ENCODE measurements around the gene PAX6. TPM values are rescaled to one million over a fixed set of nuclear protein-coding genes. Genes with fewer than 3 reads are reported as not detected.

The PAX6 gene
- total RNA-seq, 1 experiment from 2014 or later: 22.4 TPM

DNA sequence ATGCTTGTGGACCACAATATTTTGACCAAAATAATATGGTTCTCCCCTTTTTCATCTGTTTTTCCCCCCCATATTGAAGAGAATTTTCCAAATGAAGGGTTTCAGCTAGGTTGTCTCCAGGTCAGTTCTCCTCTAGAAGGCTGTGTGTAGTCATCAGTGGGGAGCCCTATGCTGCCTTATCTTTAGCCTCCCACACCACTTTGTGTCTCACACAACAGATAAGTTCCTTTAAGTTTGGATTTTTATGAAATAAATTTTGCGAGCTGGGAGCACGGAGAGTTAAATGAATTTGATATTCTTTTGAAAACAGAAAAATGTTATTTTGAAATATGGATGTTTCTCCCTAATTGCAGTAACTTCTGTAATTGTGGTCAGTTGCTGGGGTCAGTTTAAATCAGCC, 28.9 kb downstream of the PAX6 start:
- Histone ChIP-seq H3K36me3 (ENCODE audit: insufficient read depth, low read length, poor library complexity, severe bottlenecking) (no peaks in the 10 kb centered on the region), H3K9me3 (ENCODE audit: low read depth, low read length, poor library complexity, severe bottlenecking) (no peaks in the 10 kb centered on the region), H3K27ac (ENCODE audit: low read depth, low read length, poor library complexity, severe bottlenecking) (no peak overlapping the region), H3K4me1 (ENCODE audit: insufficient read depth, low read length, poor library complexity, severe bottlenecking) (no peaks in the 10 kb centered on the region), H3K4me3 (ENCODE audit: low read depth, low read length, poor library complexity, severe bottlenecking) (no peak overlapping the region), H3K27me3 (replicated peaks; ENCODE audit: insufficient read depth, low read depth, low read length, poor library complexity) (no peaks in the 10 kb centered on the region)
- POLR2A ChIA-PET (ENCODE audit: low non-redundant PET): interaction anchor here (0.6 kb wide), 1 partner anchor 246 kb away, joined by 3 read pairs; no protein-coding TSS in a partner anchor
- no peak for TF ChIP-seq EZH2 (IDR thresholded peaks at IDR 0.05; ENCODE audit: borderline replicate concordance, low read depth, low read length, poor library complexity, severe bottlenecking)
- TF ChIP-seq, protein P1, sequence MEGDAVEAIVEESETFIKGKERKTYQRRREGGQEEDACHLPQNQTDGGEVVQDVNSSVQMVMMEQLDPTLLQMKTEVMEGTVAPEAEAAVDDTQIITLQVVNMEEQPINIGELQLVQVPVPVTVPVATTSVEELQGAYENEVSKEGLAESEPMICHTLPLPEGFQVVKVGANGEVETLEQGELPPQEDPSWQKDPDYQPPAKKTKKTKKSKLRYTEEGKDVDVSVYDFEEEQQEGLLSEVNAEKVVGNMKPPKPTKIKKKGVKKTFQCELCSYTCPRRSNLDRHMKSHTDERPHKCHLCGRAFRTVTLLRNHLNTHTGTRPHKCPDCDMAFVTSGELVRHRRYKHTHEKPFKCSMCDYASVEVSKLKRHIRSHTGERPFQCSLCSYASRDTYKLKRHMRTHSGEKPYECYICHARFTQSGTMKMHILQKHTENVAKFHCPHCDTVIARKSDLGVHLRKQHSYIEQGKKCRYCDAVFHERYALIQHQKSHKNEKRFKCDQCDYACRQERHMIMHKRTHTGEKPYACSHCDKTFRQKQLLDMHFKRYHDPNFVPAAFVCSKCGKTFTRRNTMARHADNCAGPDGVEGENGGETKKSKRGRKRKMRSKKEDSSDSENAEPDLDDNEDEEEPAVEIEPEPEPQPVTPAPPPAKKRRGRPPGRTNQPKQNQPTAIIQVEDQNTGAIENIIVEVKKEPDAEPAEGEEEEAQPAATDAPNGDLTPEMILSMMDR (conservative IDR thresholded peaks at IDR 0.05; ENCODE audit: low read depth, low read length): no peak
- CTCF ChIA-PET: no interaction called here
- BruUV-seq (replicated peaks): no TSS peak
- intact Hi-C loops (cut with micrococcal nuclease; ENCODE audit: unreplicated experiment): no loop called here
- DNase-seq (ENCODE audit: low spot score): no peak

GRCh38 chr11:31780480-31780971, 30.6 kb downstream of the PAX6 start:
- H3K27ac ChIP-seq (ENCODE audit: low read depth, low read length, poor library complexity, severe bottlenecking): no peak overlapping the region
- no peaks in the 10 kb centered on the region for H3K36me3 ChIP-seq (ENCODE audit: insufficient read depth, low read length, poor library complexity, severe bottlenecking)
- ChIA-PET POLR2A (ENCODE audit: low non-redundant PET) (no interaction called here), CTCF (no interaction called here)
- intact Hi-C loops (cut with micrococcal nuclease; ENCODE audit: unreplicated experiment): no loop called here
- no peaks in the 10 kb centered on the region for H3K9me3 ChIP-seq (ENCODE audit: low read depth, low read length, poor library complexity, severe bottlenecking)
- DNase-seq (ENCODE audit: low spot score): no peak
- H3K4me1 ChIP-seq (ENCODE audit: insufficient read depth, low read length, poor library complexity, severe bottlenecking): no peaks in the 10 kb centered on the region
- BruUV-seq (replicated peaks): no TSS peak
- no peak overlapping the region for H3K4me3 ChIP-seq (ENCODE audit: low read depth, low read length, poor library complexity, severe bottlenecking)
- TF ChIP-seq EZH2 (IDR thresholded peaks at IDR 0.05; ENCODE audit: borderline replicate concordance, low read depth, low read length, poor library complexity, severe bottlenecking): no peak
- TF ChIP-seq, protein P1 (conservative IDR thresholded peaks at IDR 0.05; ENCODE audit: low read depth, low read length): no peak
- H3K27me3 ChIP-seq (replicated peaks; ENCODE audit: insufficient read depth, low read depth, low read length, poor library complexity): no peaks in the 10 kb centered on the region

DNA sequence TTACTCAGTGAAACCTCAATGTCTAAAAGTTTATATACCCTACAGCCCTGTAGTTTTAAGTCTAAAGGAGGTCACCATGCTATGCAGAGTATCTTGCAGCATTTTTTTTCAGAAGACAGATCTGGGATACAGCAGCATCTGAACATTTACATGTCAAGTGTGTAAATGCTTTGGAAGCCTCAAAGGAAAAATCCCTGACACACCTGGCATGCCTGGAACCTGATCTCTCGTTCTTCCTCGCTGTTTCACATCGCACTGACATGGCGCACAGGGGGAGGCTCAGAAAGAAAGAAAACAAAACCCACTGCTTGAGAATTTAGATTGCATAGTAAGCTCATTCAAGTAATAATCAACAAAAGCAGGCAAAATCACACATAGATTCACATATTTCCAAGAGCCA, 31.0 kb downstream of the PAX6 start:
- POLR2A ChIA-PET (ENCODE audit: low non-redundant PET): no interaction called here
- CTCF ChIA-PET: no interaction called here
- TF ChIP-seq, protein P1 (conservative IDR thresholded peaks at IDR 0.05; ENCODE audit: low read depth, low read length): no peak
- no peak for TF ChIP-seq EZH2 (IDR thresholded peaks at IDR 0.05; ENCODE audit: borderline replicate concordance, low read depth, low read length, poor library complexity, severe bottlenecking)
- H3K4me1 ChIP-seq (ENCODE audit: insufficient read depth, low read length, poor library complexity, severe bottlenecking): no peaks in the 10 kb centered on the region
- no peak overlapping the region for H3K4me3 ChIP-seq (ENCODE audit: low read depth, low read length, poor library complexity, severe bottlenecking)
- BruUV-seq (replicated peaks): no TSS peak
- H3K9me3 ChIP-seq (ENCODE audit: low read depth, low read length, poor library complexity, severe bottlenecking): no peaks in the 10 kb centered on the region
- no peak overlapping the region for H3K27ac ChIP-seq (ENCODE audit: low read depth, low read length, poor library complexity, severe bottlenecking)
- no peaks in the 10 kb centered on the region for H3K36me3 ChIP-seq (ENCODE audit: insufficient read depth, low read length, poor library complexity, severe bottlenecking)
- H3K27me3 ChIP-seq (replicated peaks; ENCODE audit: insufficient read depth, low read depth, low read length, poor library complexity): no peaks in the 10 kb centered on the region
- DNase-seq (ENCODE audit: low spot score): no peak
- intact Hi-C loops (cut with micrococcal nuclease; ENCODE audit: unreplicated experiment): no loop called here
